Activated T-helper 1 cell treated with anti-CD3 and anti-CD28 coated beads, Interleukin-12 subunit alpha, Interleukin-12 subunit beta, Interleukin-2, Interleukin-4 antibody, amounts not matched to agents 30 ng/mL and 10 ng/mL and 1 ng/mL, durations not matched to agents 14 hours and 24 hours and 36 hours (primary cell): ENCODE results near the gene SDHAF3. TPM values are rescaled to one million over a fixed set of nuclear protein-coding genes. Genes with fewer than 3 reads are reported as not detected.

Experiments used
- DNase-seq: peaks from one replicate; pipeline ENCODE4 v3.0.0; 2021; ENCODE audit warnings: low spot score
- H3K27ac Mint-ChIP-seq: one replicate; pipeline ENCODE4 v1.8.0; 2021; ENCODE audit warnings: mild to moderate bottlenecking, mixed read lengths
- H3K27me3 Mint-ChIP-seq: one replicate; pipeline ENCODE4 v1.8.0; 2022; ENCODE audit warnings: mild to moderate bottlenecking, moderate library complexity, mixed read lengths; ENCODE audit not compliant: insufficient read depth
- H3K36me3 Mint-ChIP-seq: one replicate; pipeline ENCODE4 v1.8.0; 2021; ENCODE audit warnings: low read depth, mixed read lengths
- H3K4me1 Mint-ChIP-seq: one replicate; pipeline ENCODE4 v1.8.0; 2021; ENCODE audit warnings: low read depth, mixed read lengths
- H3K4me3 Mint-ChIP-seq: one replicate; pipeline ENCODE4 v1.8.0; 2021; ENCODE audit warnings: mild to moderate bottlenecking, moderate library complexity, mixed read lengths
- H3K9me3 Mint-ChIP-seq: one replicate; pipeline ENCODE4 v1.8.0; 2021; ENCODE audit warnings: mixed read lengths
- intact Hi-C: fragments of 100-400 bp; cut with micrococcal nuclease; formaldehyde crosslinking; loops from one replicate; pipeline ENCODE4 v1.15.1; 2024
- total RNA-seq: library from RNA; stranded (reverse); gene quantifications from 2 replicates; pipeline ENCODE4 v1.2.3, GENCODE V29; 2022

Gene SDHAF3
- total RNA-seq, 1 donor from 2014 or later: 25.4 TPM

DNA sequence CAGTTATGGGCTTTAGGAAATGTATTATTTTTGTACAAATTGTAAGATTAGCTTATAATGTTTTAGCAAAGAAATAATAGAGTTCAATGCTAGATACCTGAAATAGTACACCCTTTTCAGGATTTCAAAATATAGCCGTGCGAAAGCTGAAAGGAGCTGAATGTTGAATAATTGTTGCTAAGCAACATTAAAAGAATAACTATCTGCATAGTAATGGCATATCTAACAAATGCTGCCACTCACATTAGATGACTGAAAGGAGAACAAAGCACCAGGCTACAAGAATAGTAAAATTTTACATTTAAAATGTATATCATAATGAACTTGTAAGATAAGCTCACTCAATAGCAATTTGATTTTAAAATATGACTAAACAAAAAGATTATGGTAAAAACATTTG lies 82.5 kb downstream of the SDHAF3 start:
- Mint-ChIP-seq H3K27me3 (peaks cover 8% of the 10 kb centered on the region), H3K27ac (no peak overlapping the region), H3K36me3 (no peaks in the 10 kb centered on the region), H3K4me3 (no peak overlapping the region), H3K4me1 (no peaks in the 10 kb centered on the region), H3K9me3 (no peaks in the 10 kb centered on the region)
- DNase-seq: no peak
- intact Hi-C loops: no loop called here

DNA sequence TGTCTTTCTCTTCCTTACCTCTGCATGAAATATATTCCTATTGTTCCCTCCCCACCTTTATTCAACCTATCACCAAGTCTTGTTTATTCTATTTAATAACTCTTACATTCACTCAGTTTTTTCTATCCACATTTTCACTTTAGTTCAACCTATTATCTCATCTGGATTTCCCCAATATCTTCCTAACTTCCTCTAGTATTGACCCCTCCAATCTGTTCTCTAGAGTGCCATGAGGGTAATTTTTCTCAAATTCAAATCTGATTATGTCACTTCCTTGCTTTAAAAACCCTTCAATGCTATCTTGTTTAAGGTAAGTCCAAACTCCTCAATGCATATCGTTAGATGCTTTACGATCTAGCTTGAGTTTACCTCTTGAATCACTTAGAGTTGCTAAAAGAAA lies 86.5 kb downstream of the SDHAF3 start:
- H3K4me1 Mint-ChIP-seq: no peaks in the 10 kb centered on the region
- H3K27me3 Mint-ChIP-seq: no peaks in the 10 kb centered on the region
- H3K4me3 Mint-ChIP-seq: no peak overlapping the region
- no peaks in the 10 kb centered on the region for H3K9me3 Mint-ChIP-seq
- no peak overlapping the region for H3K27ac Mint-ChIP-seq
- intact Hi-C loops: no loop called here
- DNase-seq: no peak
- H3K36me3 Mint-ChIP-seq: no peaks in the 10 kb centered on the region

DNA sequence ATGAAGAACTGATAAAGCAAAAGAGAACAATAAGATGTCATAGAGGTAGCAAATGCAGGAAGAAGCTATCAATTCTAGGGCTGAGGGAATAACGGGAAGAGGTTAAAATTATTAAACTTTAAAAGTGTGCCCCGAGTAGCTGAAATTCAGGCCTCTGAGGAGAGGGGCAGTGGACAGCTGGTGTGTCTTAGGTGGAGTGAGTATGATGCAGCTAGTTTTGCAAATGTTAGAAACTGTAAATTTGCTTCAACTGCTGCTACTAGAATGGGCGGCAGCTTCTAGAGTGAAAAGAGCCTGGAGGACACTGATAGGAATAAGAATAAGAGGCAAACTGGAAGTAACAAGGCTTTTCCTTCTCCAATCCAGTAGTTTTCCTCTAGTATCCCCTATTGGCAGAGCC lies 87.3 kb downstream of the SDHAF3 start:
- H3K9me3 Mint-ChIP-seq: no peaks in the 10 kb centered on the region

DNA sequence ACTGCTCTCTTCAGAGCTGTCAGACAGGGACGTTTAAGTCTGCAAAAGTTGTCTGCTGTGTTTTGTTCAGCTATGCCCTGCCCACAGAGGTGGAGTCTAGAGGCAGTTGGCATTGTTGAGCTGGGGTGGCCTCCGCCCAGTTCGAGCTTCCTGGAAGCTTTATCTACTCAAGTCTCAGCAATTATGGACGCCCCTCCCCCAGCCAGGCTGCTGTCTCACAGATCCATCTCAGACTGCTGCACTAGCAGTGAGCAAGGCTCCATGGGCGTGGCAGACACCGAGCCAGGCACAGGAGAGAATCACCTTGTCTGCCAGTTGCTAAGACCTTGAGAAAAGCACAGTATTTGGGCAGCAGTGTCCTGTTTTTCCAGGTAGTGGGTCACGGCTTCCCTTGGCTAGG lies 98.1 kb downstream of the SDHAF3 start:
- H3K9me3 Mint-ChIP-seq: peaks cover 3% of the 10 kb centered on the region
- H3K4me3 Mint-ChIP-seq: no peak overlapping the region
- no peaks in the 10 kb centered on the region for H3K4me1 Mint-ChIP-seq
- DNase-seq: no peak
- no peak overlapping the region for H3K27ac Mint-ChIP-seq
- no peaks in the 10 kb centered on the region for H3K36me3 Mint-ChIP-seq
- intact Hi-C loops: no loop called here
- H3K27me3 Mint-ChIP-seq: no peaks in the 10 kb centered on the region

More for the DNA sequence above, 87.3 kb downstream of the SDHAF3 start:
- H3K27me3 Mint-ChIP-seq: no peaks in the 10 kb centered on the region
- H3K27ac Mint-ChIP-seq: no peak overlapping the region
- no peaks in the 10 kb centered on the region for H3K36me3 Mint-ChIP-seq
- no peak for DNase-seq
- intact Hi-C loops: no loop called here
- no peaks in the 10 kb centered on the region for H3K4me1 Mint-ChIP-seq
- no peak overlapping the region for H3K4me3 Mint-ChIP-seq

DNA sequence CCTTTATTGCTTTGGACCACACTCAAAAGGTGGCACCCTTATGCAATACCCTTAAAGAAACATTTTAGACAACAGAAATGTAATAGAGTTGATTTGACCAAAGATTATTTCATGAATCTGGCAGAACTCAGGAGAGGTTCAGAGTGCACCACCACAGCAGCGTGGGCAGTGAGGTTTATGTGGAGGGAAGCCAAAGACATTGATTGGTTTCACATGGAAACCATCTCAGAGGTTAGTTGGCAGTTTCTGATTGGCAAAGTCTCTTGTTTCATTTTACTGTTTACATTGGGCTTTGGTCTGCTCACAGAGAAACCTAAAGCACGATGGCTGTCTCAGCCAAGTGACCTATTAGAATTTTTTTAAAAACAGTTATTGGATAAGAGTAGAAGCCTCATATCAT lies 101.3 kb downstream of the SDHAF3 start:
- Mint-ChIP-seq H3K9me3 (peaks cover 3% of the 10 kb centered on the region), H3K36me3 (no peaks in the 10 kb centered on the region), H3K4me1 (no peaks in the 10 kb centered on the region), H3K4me3 (no peak overlapping the region), H3K27ac (no peak overlapping the region), H3K27me3 (peaks cover 3% of the 10 kb centered on the region)
- DNase-seq: no peak
- intact Hi-C loops: no loop called here

DNA sequence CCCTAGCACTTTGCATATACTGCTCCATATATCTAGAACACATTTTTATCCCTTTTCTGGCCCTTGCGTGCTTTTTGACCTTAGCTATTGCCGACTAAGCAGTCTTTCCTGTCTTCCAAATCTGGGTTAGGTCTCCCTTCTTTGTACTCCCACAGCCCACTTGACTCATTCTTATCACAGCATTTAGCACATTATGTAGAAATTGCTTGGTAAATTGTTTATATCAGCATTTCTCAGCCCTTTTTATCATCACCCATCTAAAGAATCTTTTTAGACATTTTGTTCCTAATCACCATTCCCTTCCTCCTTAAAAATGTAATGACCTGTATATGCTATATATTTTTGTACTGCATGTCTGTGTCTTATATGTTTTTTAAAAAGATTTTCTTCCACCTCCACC lies 101.7 kb downstream of the SDHAF3 start:
- intact Hi-C loops: no loop called here
- peaks cover 3% of the 10 kb centered on the region for H3K9me3 Mint-ChIP-seq
- H3K4me1 Mint-ChIP-seq: no peaks in the 10 kb centered on the region

DNA sequence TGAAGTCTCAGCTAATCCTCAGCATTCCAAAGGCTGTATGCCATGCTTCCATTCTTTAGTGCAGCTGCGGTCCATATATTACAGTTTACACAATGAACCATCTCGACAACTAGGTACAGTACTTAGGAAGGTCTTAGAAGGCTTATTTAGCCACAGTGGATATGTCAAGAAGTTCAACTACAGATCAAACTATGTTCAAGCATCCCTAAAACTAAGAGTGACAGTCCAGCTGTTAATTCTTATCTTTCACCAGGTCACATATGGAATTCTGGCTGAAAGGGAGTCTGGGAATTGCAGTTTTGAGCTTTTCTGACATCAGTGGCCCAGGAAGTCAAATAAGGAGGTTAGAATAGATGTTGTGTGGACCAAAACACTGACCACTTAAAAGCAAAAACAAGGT lies 106.8 kb downstream of the SDHAF3 start:
- H3K36me3 Mint-ChIP-seq: no peaks in the 10 kb centered on the region
- no peak for DNase-seq
- H3K4me1 Mint-ChIP-seq: no peaks in the 10 kb centered on the region
- H3K27ac Mint-ChIP-seq: no peak overlapping the region
- no peak overlapping the region for H3K4me3 Mint-ChIP-seq
- intact Hi-C loops: no loop called here
- peaks cover 3% of the 10 kb centered on the region for H3K27me3 Mint-ChIP-seq
- H3K9me3 Mint-ChIP-seq: no peaks in the 10 kb centered on the region

More for the DNA sequence above, 101.7 kb downstream of the SDHAF3 start:
- H3K36me3 Mint-ChIP-seq: no peaks in the 10 kb centered on the region
- no peak overlapping the region for H3K4me3 Mint-ChIP-seq
- H3K27ac Mint-ChIP-seq: no peak overlapping the region
- peaks cover 3% of the 10 kb centered on the region for H3K27me3 Mint-ChIP-seq
- no peak for DNase-seq

DNA sequence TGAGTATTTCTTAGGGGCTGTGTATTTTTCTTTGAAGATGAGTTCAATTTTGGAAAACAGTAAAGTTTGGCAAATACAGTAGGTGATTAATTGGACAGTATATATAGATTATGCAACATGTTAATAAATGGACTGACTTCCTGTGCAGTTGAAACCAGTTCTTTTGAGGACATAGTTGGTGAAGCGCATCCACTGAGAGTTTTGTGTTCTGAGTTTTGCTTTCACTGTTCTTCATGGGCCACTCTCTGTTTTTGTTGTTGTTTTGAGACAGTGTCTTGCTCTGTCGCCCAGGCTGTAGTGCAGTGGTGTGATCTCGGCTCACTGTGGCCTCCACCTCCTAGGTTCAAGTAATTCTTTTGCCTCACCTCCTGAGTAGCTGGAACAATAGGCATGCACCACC lies 109.0 kb downstream of the SDHAF3 start:
- H3K36me3 Mint-ChIP-seq: no peaks in the 10 kb centered on the region
- no peak overlapping the region for H3K4me3 Mint-ChIP-seq
- intact Hi-C loops: no loop called here
- H3K4me1 Mint-ChIP-seq: no peaks in the 10 kb centered on the region
- no peak overlapping the region for H3K27ac Mint-ChIP-seq
- H3K27me3 Mint-ChIP-seq: peaks cover 2% of the 10 kb centered on the region
- H3K9me3 Mint-ChIP-seq: no peaks in the 10 kb centered on the region
- no peak for DNase-seq

Other genes with a start within 250 kb of the SDHAF3 start
- not detected in 2 replicates for gene DLX6, start 112.1 kb upstream of the SDHAF3 start, total RNA-seq
- gene DLX5, start 92.9 kb upstream of the SDHAF3 start, total RNA-seq: not detected in 2 replicates